GM10248 (cell line): Measurements from ENCODE around the gene CHMP4B.
A peak's percentile ranks its signal among the peaks of the same experiment; 100 is the strongest.

ENCODE experiments used
- CTCF ChIA-PET: fragments of 300-600 bp; sonication (Branson Sonifier 250); formaldehyde crosslinking; extraction: SDS; loops from one replicate; lab custom pipeline; 2021; ENCODE audit warnings: antibody characterized with exemption; lab: Yijun Ruan, JAX
- POLR2A ChIA-PET: fragments of 350-650 bp; sonication (Branson Sonifier 250); formaldehyde crosslinking; extraction: SDS; loops from one replicate; lab custom pipeline; 2020; ENCODE audit warnings: antibody characterized with exemption; lab: Yijun Ruan, JAX
- DNase-seq: peaks from one replicate; pipeline ENCODE4 v3.0.0; 2012; ENCODE audit errors: extremely low spot score
- CTCF ChIP-seq: IDR thresholded peaks from 2 replicates; pipeline ENCODE4 v1.5.1; 2012; ENCODE audit warnings: mild to moderate bottlenecking, low read depth; ENCODE audit errors: extremely low read depth, missing control alignments, control extremely low read depth

Gene CHMP4B

DNA sequence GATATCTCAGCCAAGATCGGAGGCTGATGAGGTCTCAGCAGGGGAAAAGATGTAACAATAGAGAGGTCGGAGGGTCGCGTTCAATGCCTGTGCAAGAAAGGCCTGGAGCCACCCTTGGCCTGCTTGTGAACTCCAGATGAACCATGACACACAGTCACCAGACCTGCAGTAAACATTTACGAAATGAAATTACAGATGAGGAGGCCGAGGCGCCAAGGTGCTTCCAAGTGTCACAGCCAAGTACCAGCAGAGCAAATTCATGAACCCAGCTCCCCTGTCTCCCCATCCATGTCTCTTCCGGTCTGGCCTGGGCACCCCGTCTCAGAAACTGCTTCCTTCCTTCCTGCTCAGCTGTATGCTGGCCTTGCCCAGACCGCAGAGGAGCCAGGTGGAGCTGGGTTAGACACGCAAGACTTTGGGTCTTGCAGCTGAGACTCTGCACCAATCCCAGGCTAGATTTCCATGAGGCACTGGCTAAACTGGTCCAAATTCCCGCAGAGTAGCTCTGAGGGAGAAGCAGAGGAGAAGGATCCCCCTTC lies 48.1 kb downstream of the CHMP4B start:
- ChIA-PET POLR2A (no interaction called here), CTCF (interaction anchor here (0.8 to 2.1 kb wide), 7 partner anchors 14 to 210 kb away, joined by 3 to 6 read pairs (median 3); no protein-coding TSS in a partner anchor)
- no peak for DNase-seq
- TF ChIP-seq CTCF = no peak

GRCh38 chr20:33859751-33860150 lies 48.6 kb downstream of the CHMP4B start:
- no peak for DNase-seq
- no peak for TF ChIP-seq CTCF
- ChIA-PET CTCF (interaction anchor here (1.3 to 1.7 kb wide), 5 partner anchors 12 to 206 kb away, joined by 3 to 5 read pairs (median 3); no protein-coding TSS in a partner anchor), POLR2A (no interaction called here)

DNA sequence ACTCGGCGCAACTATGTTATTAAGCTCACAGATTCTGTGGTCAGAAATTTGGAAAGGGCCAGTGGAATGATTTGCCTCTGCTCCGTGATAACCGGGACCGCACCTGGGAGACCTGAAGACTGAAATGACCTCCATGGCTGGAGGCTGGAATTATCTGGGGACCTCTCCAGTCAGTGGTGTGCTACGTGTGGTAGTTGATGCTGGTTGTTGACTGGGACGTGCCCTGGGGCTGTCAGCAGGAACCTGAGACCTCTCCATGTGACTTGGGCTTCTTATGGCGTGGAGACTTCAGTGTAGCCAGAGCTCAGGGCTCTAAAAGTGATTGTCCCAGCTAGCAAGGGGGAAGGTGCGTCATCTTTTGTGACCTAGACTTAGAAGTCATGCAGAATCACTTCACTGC lies 50.3 kb downstream of the CHMP4B start:
- POLR2A ChIA-PET = no interaction called here
- CTCF ChIA-PET = interaction anchor here (0.9 to 4.2 kb wide), 10 partner anchors 10 to 268 kb away, joined by 3 to 41 read pairs (median 6); no protein-coding TSS in a partner anchor
- no peak for DNase-seq
- no peak for TF ChIP-seq CTCF

DNA sequence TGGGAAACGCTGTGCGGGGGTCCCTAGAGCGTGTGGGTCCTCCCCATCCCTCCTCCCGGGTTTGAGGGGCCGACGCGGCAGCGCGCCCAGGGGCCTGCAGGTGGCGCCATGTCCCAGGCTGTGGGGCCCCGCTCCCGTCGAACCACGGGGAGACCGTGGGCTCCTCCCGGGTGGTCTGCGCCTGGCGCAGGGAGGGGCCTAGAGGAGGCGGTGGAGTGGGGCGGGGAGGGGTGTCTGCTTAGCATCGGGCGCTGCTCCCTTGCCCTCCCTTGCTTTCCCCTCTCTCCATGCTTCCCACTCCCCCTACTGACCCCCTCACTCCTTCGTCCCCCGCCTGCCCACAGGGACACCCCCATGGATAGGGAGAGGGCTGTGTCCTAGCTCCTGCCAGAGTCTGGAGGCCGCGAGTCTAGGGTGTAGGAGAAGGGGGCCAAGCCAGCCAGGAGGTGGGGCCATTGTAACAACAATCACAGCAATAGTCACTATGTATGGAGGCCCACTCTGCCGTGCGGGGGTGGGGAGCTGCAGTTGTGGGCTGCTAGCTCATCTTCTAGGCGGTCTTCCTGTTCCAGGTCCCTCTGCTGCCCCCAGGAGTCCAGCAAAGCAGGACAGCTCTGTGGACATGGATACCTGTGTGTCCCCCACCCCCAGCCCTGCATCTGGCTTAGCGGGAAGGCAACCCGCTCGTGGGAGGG lies 51.7 kb downstream of the CHMP4B start:
- ChIA-PET CTCF (interaction anchor here (0.6 to 4.2 kb wide), 35 partner anchors 9 to 483 kb away, joined by 3 to 41 read pairs (median 4); partner anchors contain the start of gene EIF2S2), POLR2A (interaction anchor here (0.7 kb wide), 1 partner anchor 130 kb away, joined by 4 read pairs; no protein-coding TSS in a partner anchor)
- peak; percentile 83 for DNase-seq
- TF ChIP-seq CTCF = peak; percentile 87

- CTCF ChIA-PET = interaction anchor here (0.7 to 4.2 kb wide), 33 partner anchors 9 to 484 kb away, joined by 3 to 41 read pairs (median 4); partner anchors contain the start of gene EIF2S2
- TF ChIP-seq CTCF = no peak
- POLR2A ChIA-PET = no interaction called here
- no peak for DNase-seq
Measured at GRCh38 chr20:33863440-33864323, 52.5 kb downstream of the CHMP4B start.
